Stimulated activated CD8-positive, alpha-beta memory T cell treated with anti-CD3 and anti-CD28 coated beads, Interleukin-7, amount 100 ng/mL, for 24 hours (primary cell): Measurements from ENCODE around the gene MXD3.
"Not testable (repeated sequence)": the region's sequence is repeated elsewhere in the genome, so short reads cannot be mapped to it uniquely, and the experiment has no call there.

ENCODE experiments used
- DNase-seq: peaks from one replicate; pipeline ENCODE4 v3.0.0-alpha.2; 2020; ENCODE audit warnings: low read depth

Gene MXD3

GRCh38 chr5:177265395-177265794, 46.3 kb downstream of the MXD3 start:
- DNase-seq: no peak

GRCh38 chr5:177264178-177264577, 47.5 kb downstream of the MXD3 start:
- no peak for DNase-seq

GRCh38 chr5:177261510-177261909, 50.2 kb downstream of the MXD3 start:
- DNase-seq: no peak

GRCh38 chr5:177260961-177261360, 50.7 kb downstream of the MXD3 start:
- DNase-seq: no peak

GRCh38 chr5:177258711-177259110, 53.0 kb downstream of the MXD3 start:
- DNase-seq: not testable (repeated sequence)
